HepG2 (cell line): Measurements from ENCODE around the gene TFB1M. TPM values are rescaled to one million over a fixed set of nuclear protein-coding genes. Genes with fewer than 3 reads are reported as not detected.

Experiments
- ATAC-seq: fragments of 200-7000 bp; cut with Tn5 transposase; 3 replicates; pipeline ENCODE4 v1.9.1; 2020; ENCODE audit warnings: mild to moderate bottlenecking, moderate library complexity
- BruUV-seq: library from RNA; stranded (reverse); fragments of 400-500 nt; replicated peaks from 2 replicates; lab custom pipeline; 2021; lab: Mats Ljungman, UMichigan
- CTCF ChIA-PET: fragments of 300-600 bp; formaldehyde crosslinking; extraction: SDS; loops from one replicate; lab custom pipeline; 2021; ENCODE audit warnings: low total read pairs, inconsistent platforms, low intra/inter-chr PET ratio; lab: Yijun Ruan, JAX
- POLR2A ChIA-PET: fragments of 350-600 bp; sonication (Branson Sonifier 250); formaldehyde crosslinking; loops from one replicate; lab custom pipeline; 2020; ENCODE audit warnings: antibody characterized with exemption, inconsistent platforms; lab: Yijun Ruan, JAX
- DNase-seq: peaks from one replicate; pipeline ENCODE4 v3.0.0-alpha.2; 2015; ENCODE audit warnings: low spot score
- FAIRE-seq: peaks from 3 replicates; lab custom pipeline; 2011; peaks lifted over from hg19 to GRCh38; lab: Jason Lieb, UNC
- H2AFZ ChIP-seq: one replicate; pipeline ENCODE4 v1.6.1; 2011; ENCODE audit warnings: low read length, inconsistent platforms
- H3K27ac ChIP-seq: fragments of 300-600 bp; 3 replicates; pipeline ENCODE4 v1.8.0; 2011; ENCODE audit warnings: mixed run types, mild to moderate bottlenecking, mixed read lengths, low read length, inconsistent platforms; ENCODE audit not compliant: insufficient read depth; ENCODE audit errors: extremely low read length
- H3K27me3 ChIP-seq, 2 experiments: fragments of 200-600 bp in 1 of 2; 2 replicates in 1 of 2; 3 replicates in 1 of 2; pipeline versions ENCODE4 v1.6.0 to v1.8.0; 2011; ENCODE audit warnings: low read length in 2 of 2, mild to moderate bottlenecking in 2 of 2, moderate library complexity in 2 of 2, inconsistent platforms in 1 of 2; ENCODE audit not compliant: insufficient read depth in 2 of 2, control insufficient read depth in 1 of 2
- H3K36me3 ChIP-seq, 2 experiments: fragments of 200-600 bp in 1 of 2; replicated peaks in 1 of 2; 2 replicates in 1 of 2; 3 replicates in 1 of 2; pipeline versions ENCODE4 v1.5.1 to v1.8.0; 2011; ENCODE audit warnings: low read length in 2 of 2, inconsistent platforms in 1 of 2; ENCODE audit not compliant: insufficient read depth in 2 of 2, control insufficient read depth in 1 of 2
- H3K4me1 ChIP-seq: 2 replicates; pipeline ENCODE4 v1.5.1; 2012; ENCODE audit warnings: low read length, inconsistent platforms; ENCODE audit not compliant: insufficient read depth
- H3K4me2 ChIP-seq: 2 replicates; pipeline ENCODE4 v1.6.0; 2011; ENCODE audit warnings: low read depth, low read length, inconsistent platforms
- H3K4me3 ChIP-seq, 3 experiments: fragments of 200-600 bp in 1 of 3; sonication (generic), shearing (Covaris generic) in 1 of 3; replicated peaks in 1 of 3; 2 replicates each; pipeline ENCODE4 v1.5.1; 2011 to 2016; ENCODE audit warnings: low read length in 3 of 3, inconsistent platforms in 2 of 3, low read depth in 2 of 3, mild to moderate bottlenecking in 2 of 3, control low read depth in 1 of 3, mixed read lengths in 1 of 3; ENCODE audit not compliant: insufficient read depth in 1 of 3
- H3K79me2 ChIP-seq: one replicate; pipeline ENCODE4 v1.6.1; 2011; ENCODE audit warnings: low read length, inconsistent platforms; ENCODE audit not compliant: insufficient read depth
- H3K9ac ChIP-seq: 2 replicates; pipeline ENCODE4 v1.6.0; 2011; ENCODE audit warnings: mild to moderate bottlenecking, low read depth, low read length, inconsistent platforms; ENCODE audit not compliant: insufficient read depth
- H3K9me3 ChIP-seq: 2 replicates; pipeline ENCODE4 v1.5.1; 2012; ENCODE audit warnings: mild to moderate bottlenecking, low read length
- H4K20me1 ChIP-seq: 2 replicates; pipeline ENCODE4 v1.6.0; 2011; ENCODE audit warnings: inconsistent platforms, mild to moderate bottlenecking, low read length, moderate library complexity; ENCODE audit not compliant: insufficient read depth
- CHD4 ChIP-seq: fragments of 200-600 bp; sonication (generic); IDR thresholded peaks from 2 replicates; pipeline ENCODE4 v1.7.0; 2017; ENCODE audit warnings: mild to moderate bottlenecking, low read length, borderline replicate concordance
- POLR2G ChIP-seq: fragments of 200-400 bp; formaldehyde crosslinking; IDR thresholded peaks from 2 replicates; pipeline ENCODE4 v1.6.1; 2018; ENCODE audit warnings: mild to moderate bottlenecking, low read depth, low read length, moderate library complexity
- SRY ChIP-seq: sonication (generic); formaldehyde crosslinking; IDR thresholded peaks from 2 replicates; pipeline ENCODE4 v1.8.0; 2022; ENCODE audit warnings: mild to moderate bottlenecking, missing genetic modification reagents
- ZNF274 ChIP-seq: sonication (generic); formaldehyde crosslinking; IDR thresholded peaks from 2 replicates; pipeline ENCODE4 v1.5.1; 2020; ENCODE audit warnings: mild to moderate bottlenecking, missing genetic modification reagents
- ZNF703 ChIP-seq: sonication (generic); formaldehyde crosslinking; IDR thresholded peaks from 2 replicates; pipeline ENCODE4 v1.5.1; 2020; ENCODE audit warnings: missing genetic modification reagents, mild to moderate bottlenecking, moderate library complexity, borderline replicate concordance
- ZNF773 ChIP-seq: sonication (generic); formaldehyde crosslinking; IDR thresholded peaks from 2 replicates; pipeline ENCODE4 v1.4.0; 2020; ENCODE audit warnings: missing genetic modification reagents, borderline replicate concordance
- WGBS: methylation state at CpG from one replicate; pipeline ENCODE4 v1.1.6; 2017; ENCODE audit warnings: low lambda C conversion rate; 5-methylcytosine and 5-hydroxymethylcytosine counted together
- in situ Hi-C: cut with HindIII; loops from 2 replicates; pipeline ENCODE4 v1.10.0; 2017; ENCODE audit warnings: low pct_unique_long_range_greater_than_20kb; ENCODE audit not compliant: extremely low pct_ligation_motif_present
- intact Hi-C: fragments of 100-400 bp; cut with micrococcal nuclease; formaldehyde crosslinking; loops from one replicate; pipeline ENCODE4 v1.10.0; 2022; ENCODE audit not compliant: unreplicated experiment
- polyA plus RNA-seq, 8 experiments: library from polyadenylated mRNA; depleted of rRNA in 3 of 8; stranded (reverse) in 7 of 8; unstranded in 1 of 8; fragments of >200 nt; fragmentation: Illumina TruSeq in 4 of 8; extraction: Trizol in 4 of 8; gene quantifications; 2 replicates each; pipeline versions ENCODE4 v1.2.1 to v1.2.3, GENCODE V29; 2011 to 2016; ENCODE audit warnings: low read depth in 4 of 8, missing spikeins in 1 of 8, mixed read lengths in 1 of 8; ENCODE audit not compliant: insufficient read depth in 1 of 8
- total RNA-seq, 5 experiments: library from RNA; depleted of rRNA; stranded (reverse); fragments of >200 nt; fragmentation: Illumina TruSeq; extraction: Trizol; gene quantifications; 2 replicates each; pipeline ENCODE4 v1.2.3, GENCODE V29; 2016; ENCODE audit warnings: low read depth in 1 of 5

TFB1M gene
- total and polyA plus RNA-seq, 2 of the 13 experiments (the other 11 are each of a cell fraction or from before 2014, with no cell fraction given): 91.4 to 122 TPM

DNA sequence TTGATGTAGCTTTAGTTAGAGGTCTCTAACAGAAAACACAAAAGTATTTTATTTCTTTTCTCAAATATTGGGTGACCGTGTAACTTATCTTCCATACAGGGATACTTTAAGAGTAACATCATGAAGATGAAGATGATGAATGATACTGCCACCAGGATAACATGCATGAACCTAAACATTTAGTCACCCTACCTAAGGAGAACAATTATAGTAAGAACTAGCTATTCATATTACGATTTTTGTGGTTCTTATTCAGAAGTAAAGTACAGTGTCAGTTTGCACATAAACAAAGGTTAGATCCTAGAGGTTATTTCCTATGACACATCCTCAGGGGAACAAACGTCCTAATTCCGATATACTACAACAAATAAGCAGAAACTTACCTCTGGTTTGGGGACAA lies 29.5 kb downstream of the TFB1M start:
- Histone ChIP-seq H3K4me1 (no peaks in the 10 kb centered on the region), H3K36me3 (peaks cover 27 to 82% of the 10 kb centered on the region in 2 experiments), H4K20me1 (peaks cover 4% of the 10 kb centered on the region; the same call in 1 of the 2 replicates), H3K27me3 (no peaks in the 10 kb centered on the region), H3K79me2 (peaks cover 20% of the 10 kb centered on the region), H3K4me2 (no peak overlapping the region), H3K4me3 (no peak overlapping the region), H3K9me3 (no peaks in the 10 kb centered on the region), H3K27ac (no peak overlapping the region), H3K9ac (no peak overlapping the region), H2AFZ (no peak overlapping the region)
- no peak for TF ChIP-seq CHD4
- TF ChIP-seq ZNF703: no peak
- TF ChIP-seq ZNF773: no peak
- TF ChIP-seq ZNF274 (CRISPR knock-in tag): no peak
- 99% methylated on average over 4 of the region's 4 CpGs for WGBS
- no peak for FAIRE-seq
- DNase-seq: no peak
- ChIA-PET POLR2A (no interaction called here), CTCF (no interaction called here)
- in situ Hi-C loops: no loop called here
- intact Hi-C loops: no loop called here
- ATAC-seq: no peak
- no TSS peak for BruUV-seq

DNA sequence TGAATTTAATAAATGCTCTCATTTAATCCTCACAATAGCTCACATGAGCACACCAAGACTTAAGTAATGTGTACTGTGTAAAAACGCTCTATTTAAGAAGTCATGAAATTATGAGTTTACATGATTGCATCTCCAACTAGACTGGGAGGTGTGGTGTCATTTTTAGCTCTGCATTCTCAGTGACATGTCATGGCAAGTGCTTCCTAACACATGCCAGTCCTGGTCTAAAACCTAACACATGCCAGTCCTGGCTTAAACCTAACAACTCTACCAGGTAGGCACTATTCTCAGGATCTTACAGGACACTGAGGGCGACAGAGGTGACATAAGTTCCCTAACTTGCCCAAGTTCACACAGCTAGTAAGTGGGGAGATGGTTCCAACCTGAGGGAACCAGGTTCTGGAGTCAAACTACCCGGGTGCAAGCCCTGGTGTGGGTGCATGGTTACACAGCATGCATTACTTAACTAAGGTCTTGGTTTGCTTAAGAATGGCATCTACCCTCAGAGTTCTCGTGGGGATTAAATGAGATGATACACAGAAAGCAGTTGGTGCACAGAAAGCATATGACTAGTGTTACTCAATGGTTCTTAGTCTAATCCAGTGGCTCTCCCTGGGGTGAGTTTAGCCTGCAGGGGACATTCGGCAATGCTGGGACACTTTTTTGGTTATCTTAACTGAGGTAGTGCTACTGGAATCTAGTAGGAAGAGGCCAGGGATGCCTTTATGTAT lies 35.8 kb downstream of the TFB1M start:
- Histone ChIP-seq H3K27ac (no peak overlapping the region), H3K4me1 (no peaks in the 10 kb centered on the region), H3K9me3 (no peaks in the 10 kb centered on the region), H3K4me2 (no peak overlapping the region), H3K36me3 (peaks cover 39 to 90% of the 10 kb centered on the region in 2 experiments), H3K4me3 (no peak overlapping the region), H2AFZ (no peak overlapping the region), H4K20me1 (no peaks in the 10 kb centered on the region), H3K9ac (no peak overlapping the region), H3K27me3 (no peaks in the 10 kb centered on the region)
- DNase-seq (no peak), FAIRE-seq (no peak), ATAC-seq (no peak)
- POLR2A ChIA-PET: no interaction called here
- in situ Hi-C loops (no loop called here), intact Hi-C loops (no loop called here)
- BruUV-seq: no TSS peak
- CTCF ChIA-PET: no interaction called here
- WGBS: 97% methylated on average over 5 of the region's 5 CpGs
- TF ChIP-seq SRY (CRISPR knock-in tag) (no peak), POLR2G (0 out of 2 replicates have a peak, but pooled peaks have one; percentile 27)
- TF ChIP-seq, all 625 proteins: peak for 1
- peaks cover 5% of the 10 kb centered on the region for H3K79me2 ChIP-seq
